Spinal cord (tissue), 10 donors: ENCODE results near the gene EXOG. TPM values are rescaled to one million over a fixed set of nuclear protein-coding genes. Genes with fewer than 3 reads are reported as not detected.

Experiments used
- DNase-seq, 6 donors: peaks; one replicate each; pipeline versions ENCODE4 v3.0.0 to v3.0.0-alpha.2; 2013 to 2015; ENCODE audit warnings: low spot score in 6 of 6, low read depth in 4 of 6
- H3K27ac ChIP-seq: one replicate; pipeline ENCODE4 v1.5.1; 2013; ENCODE audit warnings: low read depth, low read length, control low read depth
- H3K27me3 ChIP-seq: one replicate; pipeline ENCODE4 v1.6.1; 2013; ENCODE audit warnings: low read length; ENCODE audit not compliant: control insufficient read depth, insufficient read depth
- H3K36me3 ChIP-seq: one replicate; pipeline ENCODE4 v1.6.1; 2013; ENCODE audit warnings: low read length; ENCODE audit not compliant: control insufficient read depth, insufficient read depth
- H3K4me1 ChIP-seq: one replicate; pipeline ENCODE4 v1.6.1; 2013; ENCODE audit warnings: low read length; ENCODE audit not compliant: control insufficient read depth, insufficient read depth
- H3K4me3 ChIP-seq: one replicate; pipeline ENCODE4 v1.5.1; 2013; ENCODE audit warnings: low read depth, low read length, control low read depth
- H3K9me3 ChIP-seq: one replicate; pipeline ENCODE4 v1.6.1; 2013; ENCODE audit warnings: low read length; ENCODE audit not compliant: control insufficient read depth, insufficient read depth
- WGBS: methylation state at CpG from one replicate; pipeline ENCODE4 v1.1.5; 2013; ENCODE audit warnings: missing lambda C conversion rate; ENCODE audit not compliant: insufficient coverage; 5-methylcytosine and 5-hydroxymethylcytosine counted together
- polyA plus RNA-seq, 2 donors: library from polyadenylated mRNA; unstranded; fragments of 120-200 nt; gene quantifications; one replicate each; pipeline ENCODE4 v1.2.1, GENCODE V29; 2013; ENCODE audit not compliant: insufficient read length in 2 of 2
- total RNA-seq, 2 donors: library from RNA; depleted of rRNA in 1 of 2; stranded (reverse); fragments of 120-200 nt in 1 of 2; fragments of >200 nt in 1 of 2; gene quantifications; one replicate each; pipeline versions ENCODE4 v1.2.3 to v1.2.4, GENCODE V29; 2013 to 2014
- donor health status: healthy.

The EXOG gene
- total and polyA plus RNA-seq, 4 donors = 13.3 to 24.5 (median 20.0) TPM

DNA sequence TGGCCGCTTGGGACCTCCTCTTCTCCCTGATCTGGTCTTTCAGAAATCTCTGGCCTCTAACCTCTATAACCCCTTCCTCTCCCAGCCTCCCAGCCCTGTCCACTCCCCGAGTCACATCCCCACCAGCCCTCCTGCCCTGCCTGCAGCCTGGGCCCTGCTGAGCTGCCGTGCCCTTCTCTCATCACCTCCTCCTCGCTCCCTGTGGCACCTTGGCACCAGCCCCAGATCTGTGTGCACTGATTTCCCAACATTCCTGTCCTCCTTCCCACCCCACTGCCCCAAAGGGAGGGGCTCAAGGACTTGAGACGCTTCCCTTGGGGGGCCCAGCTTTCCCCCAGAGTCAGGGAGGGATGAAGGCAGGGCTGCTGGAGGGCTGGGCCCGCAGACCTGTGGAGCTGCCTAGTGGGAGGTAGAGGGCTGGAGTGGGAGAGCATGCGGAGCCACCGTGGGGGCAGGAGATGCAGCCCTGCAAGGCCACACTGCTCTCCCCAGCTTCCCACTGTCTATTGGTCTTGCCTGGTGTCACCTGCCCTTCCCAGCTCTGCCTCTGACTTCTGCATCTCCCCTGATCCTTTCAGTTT, 42.7 kb downstream of the EXOG start:
- DNase-seq = no peak
- Histone ChIP-seq H3K36me3 (peaks cover 17% of the 10 kb centered on the region), H3K4me3 (no peak overlapping the region), H3K4me1 (peaks cover 9% of the 10 kb centered on the region), H3K27me3 (no peaks in the 10 kb centered on the region), H3K27ac (no peak overlapping the region), H3K9me3 (no peaks in the 10 kb centered on the region)
- 66% methylated on average over 5 of the region's 8 CpGs for WGBS

- no peak for DNase-seq
- WGBS = 81% methylated on average over 8 of the region's 9 CpGs
- Histone ChIP-seq H3K4me1 (peaks cover 9% of the 10 kb centered on the region), H3K4me3 (no peak overlapping the region), H3K27ac (no peak overlapping the region), H3K36me3 (peaks cover 13% of the 10 kb centered on the region), H3K9me3 (no peaks in the 10 kb centered on the region), H3K27me3 (no peaks in the 10 kb centered on the region)
Observed at GRCh38 chr3:38541806-38542205, 45.7 kb downstream of the EXOG start.

DNA sequence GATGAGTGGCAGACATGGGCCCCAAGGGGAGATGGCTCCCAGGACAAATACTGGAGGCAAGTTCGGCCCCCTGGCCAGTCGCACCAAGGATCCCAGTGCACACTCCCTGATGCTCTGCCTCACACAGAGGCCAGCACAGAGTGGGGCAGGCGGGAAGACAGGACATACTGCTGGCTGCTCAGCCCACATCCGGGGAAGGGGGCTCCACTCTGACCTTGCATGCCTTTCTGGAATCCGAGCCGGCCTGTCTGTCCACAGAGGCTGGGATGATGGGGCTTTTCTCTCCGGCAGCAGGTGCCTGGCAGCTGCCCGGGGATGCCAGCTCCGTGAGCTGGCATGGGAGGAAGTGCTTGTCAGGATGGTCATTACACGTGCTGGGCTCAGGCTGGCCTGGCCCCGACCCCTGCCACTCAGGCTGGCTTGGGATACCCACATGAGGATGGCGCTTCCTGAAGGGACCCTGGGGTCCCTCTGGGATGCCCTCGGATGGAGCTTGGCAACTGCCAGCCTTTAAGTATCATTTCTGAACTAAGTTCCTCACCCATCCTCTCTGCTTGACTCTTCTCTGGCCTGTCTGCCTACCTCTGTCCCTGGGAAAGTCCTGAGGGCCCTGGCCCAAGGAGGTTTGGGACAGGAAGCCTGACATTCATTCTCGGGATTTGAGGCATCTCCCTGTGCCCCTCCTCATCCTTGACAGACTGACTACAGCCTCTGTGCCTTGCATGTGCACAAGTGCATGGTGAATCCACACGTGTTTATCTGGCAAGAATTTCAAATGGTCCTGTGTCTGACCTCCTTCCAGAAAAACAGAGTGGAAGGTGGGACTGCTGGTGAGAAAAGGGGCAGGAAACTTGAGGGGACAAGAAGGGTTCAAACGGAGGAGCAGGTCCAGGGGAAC, 46.5 kb downstream of the EXOG start:
- H3K36me3 ChIP-seq = peaks cover 13% of the 10 kb centered on the region
- 68% methylated on average over 15 of the region's 16 CpGs for WGBS
- no peak for DNase-seq
- no peak overlapping the region for H3K27ac ChIP-seq
- H3K4me1 ChIP-seq = peaks cover 9% of the 10 kb centered on the region
- no peaks in the 10 kb centered on the region for H3K27me3 ChIP-seq
- no peak overlapping the region for H3K4me3 ChIP-seq
- no peaks in the 10 kb centered on the region for H3K9me3 ChIP-seq

DNA sequence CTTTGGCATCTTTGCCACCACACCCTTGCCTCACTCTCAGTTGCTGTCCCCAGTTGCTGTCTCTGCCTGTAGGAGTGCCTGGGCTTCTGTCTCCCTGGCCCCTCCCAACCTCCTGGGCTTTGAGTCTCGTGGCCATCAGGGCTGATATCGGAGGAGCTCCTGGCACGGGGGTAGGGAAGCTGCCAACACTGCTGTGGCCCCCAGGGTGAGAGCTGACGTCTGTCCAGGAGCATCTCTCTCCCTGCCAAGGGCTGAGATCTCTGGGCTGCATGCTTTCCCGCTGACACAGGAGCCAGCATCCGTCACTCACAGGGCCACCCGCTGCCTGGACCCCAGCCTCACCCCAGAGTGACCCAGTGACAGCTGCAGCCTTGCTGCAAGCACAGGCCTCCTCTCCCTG, 47.4 kb downstream of the EXOG start:
- Histone ChIP-seq H3K36me3 (peaks cover 13% of the 10 kb centered on the region), H3K27me3 (no peaks in the 10 kb centered on the region), H3K4me3 (no peak overlapping the region), H3K9me3 (no peaks in the 10 kb centered on the region), H3K27ac (no peak overlapping the region), H3K4me1 (peaks cover 9% of the 10 kb centered on the region)
- 58% methylated on average over 7 of the region's 7 CpGs for WGBS
- DNase-seq = no peak

GRCh38 chr3:38544926-38545325, 48.8 kb downstream of the EXOG start:
- Histone ChIP-seq H3K9me3 (no peaks in the 10 kb centered on the region), H3K36me3 (peaks cover 8% of the 10 kb centered on the region), H3K27ac (no peak overlapping the region), H3K4me3 (no peak overlapping the region), H3K4me1 (peaks cover 9% of the 10 kb centered on the region), H3K27me3 (no peaks in the 10 kb centered on the region)
- 96% methylated on average over 3 of the region's 3 CpGs for WGBS
- DNase-seq = no peak

DNA sequence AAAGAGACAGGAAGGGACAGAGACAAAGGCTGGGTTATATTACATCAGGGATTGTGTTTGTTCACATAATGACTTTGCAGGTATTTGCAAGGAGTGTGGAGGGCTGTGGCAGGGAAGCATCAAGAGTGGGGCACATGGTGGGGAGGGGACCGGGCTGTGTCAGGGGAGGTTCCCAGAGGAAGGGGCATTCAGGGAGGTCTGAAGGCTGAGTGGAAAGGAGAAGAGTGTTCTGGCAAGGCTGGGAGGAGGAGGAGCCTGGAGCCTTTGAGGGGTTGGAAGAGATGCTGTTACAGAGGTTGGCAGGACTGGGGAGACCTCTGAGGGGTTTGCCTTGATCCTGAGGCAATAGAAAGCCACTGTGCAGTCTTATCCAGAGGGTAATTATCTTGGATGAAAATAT, 49.4 kb downstream of the EXOG start:
- DNase-seq = no peak
- Histone ChIP-seq H3K27ac (no peak overlapping the region), H3K9me3 (no peaks in the 10 kb centered on the region), H3K27me3 (no peaks in the 10 kb centered on the region), H3K36me3 (peaks cover 8% of the 10 kb centered on the region), H3K4me1 (peaks cover 9% of the 10 kb centered on the region), H3K4me3 (no peak overlapping the region)
- 63% methylated on average over 1 of the region's 1 CpG for WGBS

GRCh38 chr3:38545983-38546382, 49.8 kb downstream of the EXOG start:
- no peak for DNase-seq
- Histone ChIP-seq H3K9me3 (no peaks in the 10 kb centered on the region), H3K27ac (no peak overlapping the region), H3K4me1 (peaks cover 9% of the 10 kb centered on the region), H3K27me3 (no peaks in the 10 kb centered on the region), H3K4me3 (no peak overlapping the region), H3K36me3 (peaks cover 8% of the 10 kb centered on the region)
- 88% methylated on average over 4 of the region's 4 CpGs for WGBS

- H3K9me3 ChIP-seq = no peaks in the 10 kb centered on the region
- no peak overlapping the region for H3K27ac ChIP-seq
- H3K36me3 ChIP-seq = peaks cover 6% of the 10 kb centered on the region
- 80% methylated on average over 13 of the region's 17 CpGs for WGBS
- no peaks in the 10 kb centered on the region for H3K4me1 ChIP-seq
- no peaks in the 10 kb centered on the region for H3K27me3 ChIP-seq
- H3K4me3 ChIP-seq = no peak overlapping the region
- no peak for DNase-seq
Observed at GRCh38 chr3:38548154-38548931, 52.2 kb downstream of the EXOG start.

- Histone ChIP-seq H3K4me1 (no peaks in the 10 kb centered on the region), H3K27ac (no peak overlapping the region), H3K9me3 (no peaks in the 10 kb centered on the region), H3K4me3 (no peak overlapping the region), H3K27me3 (no peaks in the 10 kb centered on the region), H3K36me3 (peaks cover 2% of the 10 kb centered on the region)
- DNase-seq = no peak
- WGBS = 77% methylated on average over 7 of the region's 9 CpGs
Observed at GRCh38 chr3:38549082-38549481, 52.9 kb downstream of the EXOG start.
